Measurements from ENCODE around the gene ZEB1. TPM values are rescaled to one million over a fixed set of nuclear protein-coding genes. Genes with fewer than 3 reads are reported as not detected.

ZEB1 gene
- total and polyA plus RNA-seq, 8 donors: 29.9 to 40.8 (median 34.4) TPM

GRCh38 chr10:31303212-31303611 is 15.8 kb upstream of the ZEB1 start:
- no peaks in the 10 kb centered on the region for H3K27me3 ChIP-seq
- DNase-seq: no peak
- no peak for TF ChIP-seq CTCF (IDR thresholded peaks at IDR 0.05)
- intact Hi-C loops (cut with DNase I): no loop called here
- H3K36me3 ChIP-seq: no peaks in the 10 kb centered on the region
- no peaks in the 10 kb centered on the region for H3K4me1 ChIP-seq
- no peak for ATAC-seq
- no peak overlapping the region for H3K27ac ChIP-seq
- H3K4me3 ChIP-seq: no peak overlapping the region
- no peaks in the 10 kb centered on the region for H3K9me3 ChIP-seq

GRCh38 chr10:31304291-31304970 is 14.6 kb upstream of the ZEB1 start:
- Histone ChIP-seq H3K9me3 (no peaks in the 10 kb centered on the region), H3K27ac (no peak overlapping the region), H3K4me1 (no peaks in the 10 kb centered on the region), H3K36me3 (no peaks in the 10 kb centered on the region), H3K4me3 (no peak overlapping the region), H3K27me3 (no peaks in the 10 kb centered on the region)
- intact Hi-C loops (cut with DNase I): no loop called here
- DNase-seq (no peak), ATAC-seq (no peak)
- TF ChIP-seq CTCF (IDR thresholded peaks at IDR 0.05): no peak

GRCh38 chr10:31313396-31313795 is 5.6 kb upstream of the ZEB1 start:
- intact Hi-C loops (cut with DNase I): loop anchor here in 1 of 2 donors (10.0 kb wide), 1 partner anchor 279 kb away; the partner anchor contains the start of gene ZNF438
- Histone ChIP-seq H3K36me3 (no peaks in the 10 kb centered on the region), H3K4me1 (peaks cover 0 to 6% of the 10 kb centered on the region in 2 donors), H3K27ac (no peak overlapping the region), H3K27me3 (no peaks in the 10 kb centered on the region), H3K9me3 (no peaks in the 10 kb centered on the region), H3K4me3 (no peak overlapping the region)
- no peak for ATAC-seq
- DNase-seq: no peak
- no peak for TF ChIP-seq CTCF (IDR thresholded peaks at IDR 0.05)

- Histone ChIP-seq H3K9me3 (no peaks in the 10 kb centered on the region), H3K36me3 (no peaks in the 10 kb centered on the region), H3K4me1 (peaks cover 0 to 6% of the 10 kb centered on the region in 2 donors), H3K4me3 (no peak overlapping the region), H3K27me3 (peaks cover 0 to 4% of the 10 kb centered on the region in 2 donors), H3K27ac (no peak overlapping the region)
- DNase-seq: no peak
- ATAC-seq: no peak
- TF ChIP-seq CTCF (IDR thresholded peaks at IDR 0.05): no peak
- intact Hi-C loops (cut with DNase I): loop anchor here in 1 of 2 donors (10.0 kb wide), 1 partner anchor 280 kb away; the partner anchor contains the start of gene ZNF438
These were observed 4.5 kb upstream of the ZEB1 start for GRCh38 chr10:31314256-31315150.

GRCh38 chr10:31315453-31315852 is 3.6 kb upstream of the ZEB1 start:
- no peak overlapping the region for H3K27ac ChIP-seq
- no peak overlapping the region for H3K4me3 ChIP-seq
- peaks cover 0 to 13% of the 10 kb centered on the region in 2 donors for H3K27me3 ChIP-seq
- ATAC-seq: no peak
- no peaks in the 10 kb centered on the region for H3K36me3 ChIP-seq
- H3K9me3 ChIP-seq: no peaks in the 10 kb centered on the region
- intact Hi-C loops (cut with DNase I): loop anchor here in 1 of 2 donors (10.0 kb wide), 1 partner anchor 281 kb away; the partner anchor contains the start of gene ZNF438
- peaks cover 0 to 12% of the 10 kb centered on the region in 2 donors for H3K4me1 ChIP-seq
- DNase-seq: no peak
- no peak for TF ChIP-seq CTCF (IDR thresholded peaks at IDR 0.05)

Data from left lung (tissue), 10 donors.